Measurements from ENCODE around the gene SUMF2. TPM values are rescaled to one million over a fixed set of nuclear protein-coding genes. Genes with fewer than 3 reads are reported as not detected.
A peak's percentile ranks its signal among the peaks of the same experiment; 100 is the strongest.
"Not testable (repeated sequence)": the region's sequence is repeated elsewhere in the genome, so short reads cannot be mapped to it uniquely, and the experiment has no call there.

The SUMF2 gene
- polyA plus RNA-seq, 3 donors, result 75.0 to 138 (median 115) TPM

DNA sequence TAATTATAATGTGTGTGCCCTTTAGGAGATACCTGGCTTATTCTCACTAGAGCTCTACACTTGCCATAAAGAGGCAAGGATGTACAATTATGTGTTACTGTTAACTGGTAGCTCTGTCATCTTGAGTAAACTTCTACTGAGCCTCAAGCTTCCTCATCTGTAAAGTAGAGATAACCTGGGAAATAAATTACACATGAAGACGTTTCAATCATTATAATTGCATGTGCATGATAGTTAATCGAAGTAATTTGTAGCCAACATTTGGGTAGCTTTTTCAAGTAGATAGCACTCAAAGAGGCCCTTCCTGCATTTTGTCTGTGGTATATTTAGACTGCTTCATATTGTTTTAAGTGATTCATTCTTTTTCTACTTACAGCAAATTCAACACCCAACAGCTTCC, 10.1 kb upstream of the SUMF2 start:
- no peak for DNase-seq (ENCODE audit: low read depth in 3 of 3, low spot score in 2 of 3)

DNA sequence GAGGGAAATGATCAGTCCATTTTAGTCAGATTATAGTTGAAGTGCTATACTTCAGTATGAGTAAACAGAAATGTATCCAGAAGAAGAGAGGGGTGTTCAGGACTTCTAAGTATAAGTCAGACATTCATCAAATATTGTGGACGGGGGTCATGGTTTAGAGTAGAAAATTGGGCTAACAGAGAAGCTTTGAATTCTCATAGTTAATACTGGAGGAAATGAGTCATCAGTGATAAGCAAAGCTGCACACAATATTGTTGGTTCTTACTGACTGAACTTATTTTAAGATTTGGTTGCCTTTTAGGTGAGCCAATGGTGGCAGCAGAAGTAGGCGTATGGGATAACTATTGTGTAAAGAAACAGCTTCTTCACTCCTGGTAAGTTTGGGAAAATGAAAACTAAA, 1.7 kb upstream of the SUMF2 start:
- DNase-seq (ENCODE audit: low read depth in 3 of 3, low spot score in 2 of 3), result no peak

- DNase-seq (ENCODE audit: low read depth in 3 of 3, low spot score in 2 of 3), result no peak
These were observed 595 bp upstream of the SUMF2 start for GRCh38 chr7:56063500-56063881.

DNA sequence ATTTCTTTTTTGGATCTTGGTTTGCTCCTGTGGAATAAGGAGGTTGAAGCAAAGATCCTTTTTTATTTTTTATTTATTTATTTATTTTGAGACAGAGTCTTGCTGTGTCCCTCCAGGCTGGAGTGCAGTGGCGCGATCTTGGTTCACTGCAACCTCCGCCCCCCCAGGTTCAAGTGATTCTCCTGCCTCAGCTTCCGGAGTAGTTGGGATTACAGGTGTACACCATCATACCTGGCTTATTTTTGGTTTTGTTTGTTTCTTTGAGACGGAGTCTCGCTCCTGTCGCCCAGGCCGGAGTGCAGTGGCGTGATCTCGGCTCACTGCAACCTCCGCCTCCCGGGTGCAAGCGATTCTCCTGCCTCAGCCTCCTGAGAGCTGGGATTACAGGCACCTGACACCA, 2.3 kb downstream of the SUMF2 start:
- DNase-seq (ENCODE audit: low read depth in 3 of 3, low spot score in 2 of 3), result not testable (repeated sequence)

DNA sequence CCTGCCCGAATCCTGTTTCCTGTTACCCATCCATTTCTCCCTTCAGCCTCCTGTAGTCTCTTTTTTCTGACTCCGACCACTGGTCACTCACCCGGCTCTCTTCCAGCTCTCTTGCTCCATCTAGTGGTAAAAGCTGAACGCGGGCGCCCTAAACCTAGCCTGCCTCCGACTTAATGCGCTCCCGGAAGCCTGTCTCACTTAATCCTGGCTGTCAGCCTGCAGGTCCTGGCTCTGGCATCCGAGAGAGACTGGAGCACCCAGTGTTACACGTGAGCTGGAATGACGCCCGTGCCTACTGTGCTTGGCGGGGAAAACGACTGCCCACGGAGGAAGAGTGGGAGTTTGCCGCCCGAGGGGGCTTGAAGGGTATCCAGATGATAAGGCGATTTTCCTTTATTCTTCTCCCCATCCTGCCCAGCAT, 10.3 kb downstream of the SUMF2 start:
- peak; percentile 65 to 77 (median 70) for DNase-seq (ENCODE audit: low read depth in 3 of 3, low spot score in 2 of 3)

DNA sequence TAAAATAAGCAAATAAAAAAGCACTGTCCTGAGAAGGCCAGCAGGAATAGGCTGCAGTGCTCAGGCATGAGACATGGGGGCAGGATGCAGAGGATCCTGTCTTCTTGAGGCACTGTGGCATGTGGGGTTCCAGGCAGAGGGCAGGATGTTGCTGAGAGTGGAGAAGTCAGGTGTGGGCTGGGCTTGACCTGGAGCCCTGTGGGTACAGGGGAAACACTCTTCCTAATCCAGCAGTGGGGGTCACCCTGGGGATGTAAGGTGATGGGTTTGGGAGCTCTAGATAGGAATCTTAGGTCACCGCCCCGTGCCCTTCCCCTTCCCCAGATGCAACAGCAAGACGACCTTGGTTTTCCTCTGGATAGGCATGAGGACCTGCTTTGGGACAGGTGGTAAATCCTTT, 13.6 kb downstream of the SUMF2 start:
- DNase-seq (ENCODE audit: low read depth in 3 of 3, low spot score in 2 of 3), result no peak

GRCh38 chr7:56078196-56078595, 14.1 kb downstream of the SUMF2 start:
- no peak for DNase-seq (ENCODE audit: low read depth in 3 of 3, low spot score in 2 of 3)

- no peak for DNase-seq (ENCODE audit: low read depth in 3 of 3, low spot score in 2 of 3)
These were observed 15.5 kb downstream of the SUMF2 start for GRCh38 chr7:56079450-56080185.

GRCh38 chr7:56080726-56081435, 16.8 kb downstream of the SUMF2 start:
- DNase-seq (ENCODE audit: low read depth in 3 of 3, low spot score in 2 of 3), result not testable (repeated sequence)

- no peak for DNase-seq (ENCODE audit: low read depth in 3 of 3, low spot score in 2 of 3)
These were observed 17.7 kb downstream of the SUMF2 start for GRCh38 chr7:56081626-56082340.

- DNase-seq (ENCODE audit: low read depth in 3 of 3, low spot score in 2 of 3), result no peak
These were observed 19.2 kb downstream of the SUMF2 start for GRCh38 chr7:56083150-56083785.

DNA sequence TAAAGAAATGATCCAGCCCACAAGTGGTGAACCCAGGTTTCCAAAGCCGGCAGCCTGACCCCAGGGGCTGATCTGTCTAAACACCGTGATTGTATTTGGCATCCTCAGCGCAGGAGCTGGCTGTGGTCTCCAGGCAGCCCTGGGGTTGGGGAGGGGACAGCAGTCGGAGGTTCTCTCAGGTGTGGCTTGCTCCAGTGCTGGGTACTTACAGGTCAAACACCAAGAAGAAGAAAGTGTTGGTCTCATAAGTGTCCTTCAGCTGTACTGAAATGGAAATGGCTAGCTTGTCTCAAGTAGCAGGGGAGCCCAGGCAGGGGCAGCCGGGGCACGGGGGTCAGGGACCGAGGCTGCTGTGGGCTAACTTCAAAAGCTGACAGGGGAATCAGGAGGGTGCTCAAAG, 22.7 kb downstream of the SUMF2 start:
- DNase-seq (ENCODE audit: low read depth in 3 of 3, low spot score in 2 of 3), result no peak

DNA sequence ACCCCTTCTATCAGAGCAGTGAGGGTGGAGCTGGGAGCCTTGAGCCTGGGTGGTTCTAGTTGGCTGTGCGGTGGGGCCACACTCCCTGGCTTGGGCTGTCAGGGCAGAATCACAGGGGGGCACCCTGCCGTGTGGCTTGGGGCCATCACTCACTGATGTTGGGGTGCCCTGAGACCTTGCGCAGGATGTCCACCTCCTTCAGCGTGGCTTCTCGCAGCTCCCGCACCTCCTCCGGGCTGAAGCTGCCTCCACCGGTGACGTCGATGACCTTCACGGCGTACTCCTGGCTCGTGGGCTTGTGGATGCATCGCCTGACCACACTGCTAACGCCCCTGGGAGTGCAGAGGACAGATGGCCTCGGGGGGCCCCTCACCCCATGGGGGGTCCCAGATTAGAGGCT, 23.4 kb downstream of the SUMF2 start:
- DNase-seq (ENCODE audit: low read depth in 3 of 3, low spot score in 2 of 3), result no peak

- no peak for DNase-seq (ENCODE audit: low read depth in 3 of 3, low spot score in 2 of 3)
These were observed 27.5 kb downstream of the SUMF2 start for GRCh38 chr7:56091591-56091990.

DNA sequence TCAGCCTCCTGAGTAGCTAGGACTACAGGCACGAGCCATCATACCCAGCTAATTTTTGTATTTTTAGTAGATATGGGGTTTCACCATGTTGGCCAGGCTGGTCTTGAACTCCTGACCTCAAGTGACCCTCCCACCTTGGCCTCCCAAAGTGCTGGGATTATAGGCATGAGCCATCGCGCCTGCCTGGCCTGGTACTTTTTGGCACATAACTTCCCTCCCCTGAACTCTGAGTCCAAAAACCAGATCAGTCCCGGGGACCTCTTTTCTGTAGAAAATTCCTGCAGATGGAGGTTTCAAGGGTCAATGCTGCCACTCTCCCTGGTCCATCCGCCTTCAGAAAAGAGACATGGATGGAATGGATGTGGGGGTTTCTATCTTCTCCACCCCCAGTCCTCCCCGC, 28.3 kb downstream of the SUMF2 start:
- DNase-seq (ENCODE audit: low read depth in 3 of 3, low spot score in 2 of 3), result not testable (repeated sequence)

DNA sequence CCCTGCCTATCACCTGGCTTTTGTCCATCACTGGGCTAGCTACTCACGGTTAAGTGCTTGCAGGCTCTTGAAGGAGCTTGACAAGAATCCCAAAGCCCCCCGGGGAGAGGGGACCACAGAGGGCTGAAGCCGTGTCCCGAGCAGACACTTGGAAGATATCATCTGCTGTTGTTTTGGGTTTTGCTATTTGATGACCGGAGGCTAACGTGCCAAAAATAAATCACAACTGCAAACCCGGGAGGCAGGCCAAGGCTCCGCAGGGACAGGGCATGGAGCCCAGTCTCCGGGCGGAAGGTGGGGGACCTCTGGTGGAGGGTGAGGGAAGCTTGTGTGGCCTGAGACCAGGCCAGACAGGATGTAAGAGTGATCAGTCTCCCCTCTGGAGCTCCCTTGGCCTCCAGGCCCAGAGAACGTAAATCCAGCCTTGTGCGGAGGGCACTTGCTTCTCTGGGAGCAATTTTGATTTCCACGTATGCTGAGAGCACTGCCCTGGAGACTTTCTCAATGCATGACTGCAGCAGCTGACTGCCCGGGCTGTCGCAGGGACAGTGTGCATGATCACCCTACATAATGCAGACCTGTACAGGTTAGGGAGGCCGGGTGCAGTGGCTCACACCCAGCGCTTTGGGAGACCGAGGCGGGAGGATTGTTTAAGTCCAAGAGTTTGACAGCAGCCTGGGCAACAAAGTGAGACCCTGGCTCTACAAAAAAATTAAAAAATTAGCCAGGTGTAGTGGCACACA, 28.9 kb downstream of the SUMF2 start, which contains the start of gene PHKG1:
Gene PHKG1, minus strand, starts transcription at position 164 of the 743 bp plus-strand sequence. CDS start 4,011 bp downstream, outside the sequence.
- DNase-seq (ENCODE audit: low read depth in 3 of 3, low spot score in 2 of 3), result no peak

- DNase-seq (ENCODE audit: low read depth in 3 of 3, low spot score in 2 of 3), result no peak
These were observed 33.6 kb downstream of the SUMF2 start for GRCh38 chr7:56097700-56098099.

- not testable (repeated sequence) for DNase-seq (ENCODE audit: low read depth in 3 of 3, low spot score in 2 of 3)
These were observed 34.3 kb downstream of the SUMF2 start for GRCh38 chr7:56098187-56099008.

DNA sequence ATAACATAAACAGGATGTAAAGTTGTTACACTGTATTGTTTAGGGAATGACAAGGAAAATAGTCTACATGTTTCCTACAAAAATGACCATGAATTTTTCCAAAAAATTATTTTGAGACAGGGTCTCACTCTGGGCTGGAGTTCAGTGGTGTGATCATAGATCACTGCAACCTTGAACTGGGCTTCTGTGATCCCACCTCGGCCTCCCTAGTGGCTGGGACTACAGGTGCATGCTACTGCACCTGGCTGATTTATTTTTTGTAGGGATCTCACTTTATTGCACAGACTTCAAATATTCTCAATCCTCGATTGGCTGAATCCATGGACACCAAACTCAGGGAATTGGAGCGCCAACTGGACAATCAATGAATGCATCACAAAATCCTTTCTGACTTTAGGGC, 35.6 kb downstream of the SUMF2 start:
- DNase-seq (ENCODE audit: low read depth in 3 of 3, low spot score in 2 of 3), result no peak

Data from right renal cortex interstitium (tissue), 3 donors.